Measurements from ENCODE around the gene MTURN. TPM values are rescaled to one million over a fixed set of nuclear protein-coding genes. Genes with fewer than 3 reads are reported as not detected.

Gene MTURN
- polyA plus RNA-seq: 5.9 to 10.9 TPM (median 10.8 TPM) in 3 replicates
- 5.5 TPM for polyA plus RNA-seq (2011; ENCODE audit: low read depth)
- 6.6 and 8.5 TPM in 2 replicates for polyA plus RNA-seq (2011; cell fraction: cytosol; rRNA removed)
- polyA plus RNA-seq (2011; cell fraction: nucleus; rRNA removed): 11.0 and 12.6 TPM in 2 replicates
- 7.7 and 9.7 TPM in 2 replicates for polyA plus RNA-seq (2012; ENCODE audit: low replicate concordance)
- 4.3 to 10.3 TPM (median 9.9 TPM) in 3 replicates for polyA minus RNA-seq
- polyA minus RNA-seq (2011; cell fraction: cytosol; rRNA and poly(A)+ RNA removed): 6.1 TPM
- polyA minus RNA-seq (2011; cell fraction: nucleus; rRNA and poly(A)+ RNA removed): 5.0 and 10.3 TPM in 2 replicates

GRCh38 chr7:30134611-30135300 is at the start of gene MTURN:
MTURN (plus strand) TSS chr7:30134986; CDS start chr7:30135137, 151 bp downstream.
- DNase-seq (ENCODE audit: low read depth, low spot score) (peak; percentile 44), FAIRE-seq (no peak)
- H3K9me1 ChIP-seq (ENCODE audit: control insufficient read depth, extremely low read depth, insufficient read depth, low read length): no peaks in the 10 kb centered on the region
- no peaks in the 10 kb centered on the region for H3K9me3 ChIP-seq (ENCODE audit: control insufficient read depth, low read depth, low read length)
- H3K27me3 ChIP-seq (ENCODE audit: control insufficient read depth, extremely low read depth, insufficient read depth, low read length): no peaks in the 10 kb centered on the region
- H3K9ac ChIP-seq (ENCODE audit: control insufficient read depth, extremely low read depth, insufficient read depth, low read length): peak within 1 kb of the TSS; percentile 88
- dilution Hi-C loops (cut with MboI; ENCODE audit: extremely low pct_ligation_motif_present, low sequenced_read_pairs): no loop called here
- H3K4me2 ChIP-seq (ENCODE audit: control insufficient read depth, extremely low read depth, insufficient read depth, low read depth, low read length): peak within 1 kb of the TSS; percentile 87
- H3K4me3 ChIP-seq (ENCODE audit: control insufficient read depth in 2 of 3, extremely low read depth in 1 of 3, insufficient read depth in 2 of 3, low read depth in 1 of 3, low read length in 3 of 3): peak within 1 kb of the TSS; percentile 76 to 93 (median 83)
- peak within 1 kb of the TSS; percentile 74 for H3K27ac ChIP-seq (ENCODE audit: control insufficient read depth, insufficient read depth, low read length)
- no peaks in the 10 kb centered on the region for H4K20me1 ChIP-seq (ENCODE audit: control insufficient read depth, extremely low read depth, insufficient read depth, low read length)
- peak within 1 kb of the TSS; percentile 92 for H2AFZ ChIP-seq (ENCODE audit: control insufficient read depth, low read length)
- peaks cover 2% of the 10 kb centered on the region for H3K79me2 ChIP-seq (ENCODE audit: control insufficient read depth, insufficient read depth, low read length)
- H3K4me1 ChIP-seq (ENCODE audit: control insufficient read depth, extremely low read depth, insufficient read depth, low read length): peaks cover 9% of the 10 kb centered on the region
- H3K36me3 ChIP-seq (ENCODE audit: control insufficient read depth in 2 of 2, extremely low read depth in 1 of 2, insufficient read depth in 2 of 2, low read length in 2 of 2): no peaks in the 10 kb centered on the region
- TF ChIP-seq CTCF (optimal IDR thresholded peaks at IDR 0.05 in 1 of 3, IDR thresholded peaks at IDR 0.05 in 1 of 3, conservative IDR thresholded peaks at IDR 0.05 in 1 of 3; ENCODE audit: extremely low read depth in 1 of 3, insufficient read depth in 2 of 3, low read length in 3 of 3) (no peak), EZH2 (IDR thresholded peaks at IDR 0.05; ENCODE audit: low read length) (no peak)

- Histone ChIP-seq H3K27ac (ENCODE audit: control insufficient read depth, insufficient read depth, low read length) (no peak overlapping the region), H2AFZ (ENCODE audit: control insufficient read depth, low read length) (no peak overlapping the region), H3K4me1 (ENCODE audit: control insufficient read depth, extremely low read depth, insufficient read depth, low read length) (peaks cover 6% of the 10 kb centered on the region), H3K79me2 (ENCODE audit: control insufficient read depth, insufficient read depth, low read length) (no peaks in the 10 kb centered on the region), H4K20me1 (ENCODE audit: control insufficient read depth, extremely low read depth, insufficient read depth, low read length) (no peaks in the 10 kb centered on the region), H3K9me3 (ENCODE audit: control insufficient read depth, low read depth, low read length) (no peaks in the 10 kb centered on the region), H3K4me2 (ENCODE audit: control insufficient read depth, extremely low read depth, insufficient read depth, low read depth, low read length) (no peak overlapping the region), H3K4me3 (ENCODE audit: control insufficient read depth in 2 of 3, extremely low read depth in 1 of 3, insufficient read depth in 2 of 3, low read depth in 1 of 3, low read length in 3 of 3) (no peak overlapping the region), H3K9ac (ENCODE audit: control insufficient read depth, extremely low read depth, insufficient read depth, low read length) (no peak overlapping the region), H3K36me3 (ENCODE audit: control insufficient read depth in 2 of 2, extremely low read depth in 1 of 2, insufficient read depth in 2 of 2, low read length in 2 of 2) (peaks cover 0 to 2% of the 10 kb centered on the region in 2 experiments), H3K9me1 (ENCODE audit: control insufficient read depth, extremely low read depth, insufficient read depth, low read length) (no peaks in the 10 kb centered on the region), H3K27me3 (ENCODE audit: control insufficient read depth, extremely low read depth, insufficient read depth, low read length) (no peaks in the 10 kb centered on the region)
- FAIRE-seq (no peak), DNase-seq (ENCODE audit: low read depth, low spot score) (no peak)
- dilution Hi-C loops (cut with MboI; ENCODE audit: extremely low pct_ligation_motif_present, low sequenced_read_pairs): no loop called here
- TF ChIP-seq CTCF (optimal IDR thresholded peaks at IDR 0.05 in 1 of 3, IDR thresholded peaks at IDR 0.05 in 1 of 3, conservative IDR thresholded peaks at IDR 0.05 in 1 of 3; ENCODE audit: extremely low read depth in 1 of 3, insufficient read depth in 2 of 3, low read length in 3 of 3) (no peak), EZH2 (IDR thresholded peaks at IDR 0.05; ENCODE audit: low read length) (no peak)
Observed at GRCh38 chr7:30086529-30086928, 48.3 kb upstream of the MTURN start.
